Retina (tissue), 1 donor: ENCODE measurements around the gene DNAJC10.

Experiments used
- DNase-seq: peaks from one replicate; pipeline ENCODE4 v3.0.0-alpha.2; 2016

The DNAJC10 gene

DNA sequence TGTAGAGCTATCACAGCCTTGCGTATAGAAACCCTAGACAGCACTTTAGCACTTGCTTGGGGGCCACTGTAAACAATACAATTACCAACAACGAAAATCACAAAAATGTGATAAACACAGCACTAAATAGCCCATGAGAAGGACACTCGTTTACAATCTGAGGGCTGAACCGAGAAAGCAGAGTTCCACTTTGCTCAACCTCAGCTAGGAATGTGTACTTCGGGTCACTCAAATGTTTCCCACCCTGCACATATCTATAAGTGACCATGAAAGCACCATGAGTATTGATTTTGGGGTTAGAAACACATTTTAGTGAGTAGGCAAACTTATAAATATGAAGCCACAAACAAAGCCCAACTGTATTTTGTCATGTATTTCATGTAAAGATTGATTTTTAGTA lies 88.1 kb downstream of the DNAJC10 start:
- DNase-seq = no peak

DNA sequence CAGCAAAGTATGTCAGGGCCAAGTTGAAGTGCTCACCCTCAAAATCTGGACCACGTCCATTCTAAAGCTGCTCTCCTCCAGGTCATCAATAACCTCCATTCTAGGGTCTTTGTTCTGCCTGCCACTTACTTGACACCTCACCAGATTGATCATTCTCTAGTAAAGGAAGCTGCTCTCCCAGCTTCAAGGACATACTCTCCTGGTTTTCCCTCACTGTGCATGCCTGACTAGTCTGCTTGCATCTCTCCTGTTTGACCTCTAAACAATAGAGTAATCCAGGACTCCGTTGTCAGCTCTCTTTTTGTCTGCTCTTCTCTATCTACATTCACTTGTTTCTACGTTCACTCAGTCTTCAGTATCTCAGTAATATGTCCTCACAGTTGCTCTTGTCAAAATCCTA lies 91.3 kb downstream of the DNAJC10 start:
- DNase-seq = no peak

DNA sequence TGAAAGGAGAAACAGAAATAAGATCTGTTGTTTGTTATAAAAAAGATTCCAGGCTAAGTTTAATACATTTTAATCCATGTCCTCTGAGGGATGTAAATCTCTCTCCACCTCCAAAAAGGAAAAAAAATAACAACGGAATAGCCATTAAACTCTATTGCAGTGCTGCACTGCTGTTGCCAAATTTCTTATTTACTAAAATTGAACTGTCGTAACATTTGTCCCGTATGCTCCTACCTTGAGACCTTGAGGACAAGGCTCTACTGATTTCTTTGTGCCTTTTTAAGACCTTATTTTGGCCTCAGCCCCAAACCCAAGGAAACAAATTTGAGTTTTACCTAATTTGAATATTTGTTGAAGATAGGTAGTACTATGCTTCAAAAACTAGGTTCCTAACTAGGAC lies 94.0 kb downstream of the DNAJC10 start:
- no peak for DNase-seq

DNA sequence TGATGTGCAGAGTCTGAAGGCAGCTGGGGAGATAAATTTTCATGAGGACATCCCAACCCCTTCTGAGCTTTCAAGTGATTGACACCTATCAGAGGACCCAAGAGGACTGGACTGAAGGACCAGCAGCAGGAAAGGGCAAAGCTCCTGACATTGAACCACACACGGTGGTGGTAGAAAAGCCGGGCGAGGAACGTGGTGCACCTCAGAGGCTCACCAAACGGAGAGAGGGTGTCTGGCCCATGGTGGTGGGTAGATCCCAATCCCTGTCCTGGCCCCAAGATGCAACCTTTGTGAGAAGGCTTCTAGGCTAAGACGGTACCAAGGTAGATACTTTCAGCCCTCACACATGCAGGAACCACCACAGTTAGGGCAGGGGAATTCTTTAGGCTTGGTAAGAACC lies 98.3 kb downstream of the DNAJC10 start:
- no peak for DNase-seq

DNA sequence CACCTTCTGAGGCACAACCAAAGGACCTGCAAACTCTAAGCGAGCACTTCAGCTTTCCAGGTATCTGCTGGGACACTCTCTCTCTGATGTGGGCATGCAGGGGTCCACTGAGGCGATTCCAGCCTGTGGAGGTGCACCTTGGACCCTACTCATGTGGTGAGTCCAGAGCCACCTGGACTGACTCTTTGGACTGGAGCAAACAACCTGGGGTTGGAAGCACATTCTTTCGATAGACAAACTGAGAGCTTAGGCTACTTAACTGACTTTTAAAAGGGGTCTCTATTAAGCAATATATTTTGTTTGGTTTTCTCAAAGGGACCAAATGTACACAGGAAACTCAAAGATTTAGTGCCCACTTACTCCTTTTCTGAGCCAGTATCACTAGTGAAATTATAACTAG lies 98.7 kb downstream of the DNAJC10 start:
- DNase-seq = no peak

DNA sequence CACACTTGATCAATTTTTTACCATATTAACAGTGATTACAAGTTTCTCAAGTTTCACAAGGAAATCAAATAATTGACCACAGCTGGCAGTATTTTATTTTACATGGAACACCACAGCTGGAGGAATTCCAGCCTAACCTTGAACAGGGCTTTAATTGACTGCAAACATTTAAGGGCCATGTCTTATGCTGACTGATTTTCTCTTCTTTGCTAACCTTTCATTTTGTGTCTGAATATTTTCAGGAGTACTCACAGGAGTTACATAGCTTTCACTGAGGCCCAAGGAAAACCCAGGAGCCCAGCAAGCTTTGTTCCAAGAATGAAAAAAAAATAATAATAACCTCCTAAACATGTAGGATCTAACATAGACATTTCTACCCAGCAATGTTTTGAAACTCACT lies 100.8 kb downstream of the DNAJC10 start:
- DNase-seq = no peak

DNA sequence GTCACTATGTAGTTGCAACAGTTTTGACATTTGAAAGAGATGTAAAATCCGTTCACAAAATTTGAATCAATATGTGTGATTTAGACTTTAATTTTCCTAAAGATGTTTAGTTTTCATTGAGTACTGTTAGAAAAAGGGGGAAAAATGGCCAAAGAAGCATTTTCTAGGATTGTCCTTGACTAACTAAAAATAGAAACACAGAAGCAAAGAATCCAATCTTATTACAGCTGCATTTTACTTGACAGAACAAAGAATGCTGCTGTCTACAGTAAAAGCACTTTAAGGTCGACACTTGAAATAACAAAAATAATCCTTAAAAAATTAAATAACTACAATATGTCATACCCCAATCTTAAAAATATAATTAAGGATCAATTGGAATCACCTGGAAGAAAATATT lies 101.5 kb downstream of the DNAJC10 start:
- DNase-seq = no peak

DNA sequence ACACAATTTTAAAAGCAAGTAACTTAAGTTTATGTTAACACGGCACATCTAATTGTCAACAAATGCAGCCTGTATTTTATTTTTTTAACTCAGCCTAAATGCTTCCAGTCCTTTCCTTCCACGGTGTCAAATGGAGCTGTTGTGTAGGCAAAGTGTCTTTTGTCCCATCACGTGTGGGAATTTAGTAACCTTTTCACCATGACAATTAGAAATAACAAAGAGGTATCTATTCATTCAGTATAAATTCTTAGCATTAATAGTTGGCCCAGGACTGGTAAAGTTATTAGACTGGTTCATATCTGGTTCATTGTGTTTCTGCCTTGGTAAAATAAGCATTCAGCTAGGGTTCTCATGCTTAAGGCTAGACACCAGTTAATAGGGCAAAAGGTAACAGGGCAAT lies 102.4 kb downstream of the DNAJC10 start:
- DNase-seq = peak; percentile 11

DNA sequence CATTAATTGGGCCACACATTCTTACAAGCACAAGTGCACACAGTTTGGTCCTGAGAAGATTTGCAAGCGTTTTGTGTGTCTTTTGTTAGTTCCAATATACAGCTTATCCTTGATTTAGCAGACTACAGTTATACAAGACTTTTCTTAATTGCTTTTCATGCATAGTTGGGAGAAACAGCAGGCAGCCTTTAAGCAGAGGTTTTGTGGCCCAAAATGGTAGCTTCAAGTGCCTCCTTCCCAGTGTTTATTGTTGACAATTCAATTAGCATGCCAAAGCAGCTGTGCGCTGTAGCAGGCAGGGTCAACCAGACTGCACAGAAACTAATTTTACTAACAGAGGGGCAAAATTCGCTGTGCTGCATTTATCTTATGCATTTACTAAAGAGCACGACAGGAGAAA lies 102.9 kb downstream of the DNAJC10 start:
- peak; percentile 43 for DNase-seq

DNA sequence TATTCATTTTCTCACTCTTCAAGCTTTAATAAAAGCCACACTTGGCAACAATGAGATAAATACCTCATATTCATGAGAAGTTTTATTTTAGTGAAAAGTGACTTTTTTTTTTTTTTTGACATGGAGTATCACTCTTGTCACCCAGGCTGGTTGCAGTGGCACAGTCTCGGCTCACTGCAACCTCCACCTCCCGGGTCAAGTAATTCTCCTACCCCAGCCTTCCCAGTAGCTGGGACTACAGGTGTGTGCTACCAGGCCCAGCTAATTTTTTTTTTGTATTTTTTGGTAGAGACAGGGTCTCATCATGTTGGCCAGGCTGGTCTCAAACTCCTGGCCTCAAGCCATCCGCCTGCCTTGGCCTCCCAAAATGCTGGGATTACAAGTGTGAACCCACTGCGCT lies 103.4 kb downstream of the DNAJC10 start:
- no peak for DNase-seq

DNA sequence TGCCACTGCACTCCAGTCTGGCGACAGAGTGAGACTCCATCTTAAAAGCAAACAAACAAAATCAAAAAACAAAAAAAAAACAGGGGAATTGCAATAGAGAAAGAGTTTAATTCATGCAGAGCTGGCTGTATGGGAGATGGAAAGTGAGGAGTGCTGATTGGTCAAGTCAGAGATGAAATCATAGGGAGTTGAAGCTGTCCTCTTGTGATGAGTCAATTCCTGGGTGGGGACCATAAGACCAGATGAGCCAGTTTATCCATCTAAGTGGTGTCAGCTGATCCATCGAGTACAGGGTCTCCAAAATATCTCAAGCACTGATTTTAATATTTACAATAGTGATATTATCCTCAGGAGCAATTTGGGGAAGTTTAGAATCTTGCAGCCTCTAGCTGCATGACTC lies 105.1 kb downstream of the DNAJC10 start:
- no peak for DNase-seq

DNA sequence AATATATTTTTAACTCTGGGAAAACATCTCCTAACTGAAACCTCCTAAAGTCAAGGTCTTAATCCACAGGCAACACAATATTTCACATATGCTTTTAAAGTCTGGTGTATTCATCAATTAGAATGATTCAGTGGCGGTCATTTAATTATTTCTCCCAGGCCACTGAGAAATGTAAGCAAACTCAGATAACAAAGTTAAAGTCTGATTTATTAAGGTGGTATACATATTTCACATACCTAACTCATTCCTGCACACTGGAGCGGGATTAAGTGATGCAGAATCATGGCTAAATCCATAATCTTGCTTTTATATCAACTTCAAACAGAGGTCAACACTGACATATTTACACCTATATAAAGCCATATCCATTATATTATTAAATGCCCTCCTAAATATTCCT lies 106.7 kb downstream of the DNAJC10 start:
- no peak for DNase-seq

DNA sequence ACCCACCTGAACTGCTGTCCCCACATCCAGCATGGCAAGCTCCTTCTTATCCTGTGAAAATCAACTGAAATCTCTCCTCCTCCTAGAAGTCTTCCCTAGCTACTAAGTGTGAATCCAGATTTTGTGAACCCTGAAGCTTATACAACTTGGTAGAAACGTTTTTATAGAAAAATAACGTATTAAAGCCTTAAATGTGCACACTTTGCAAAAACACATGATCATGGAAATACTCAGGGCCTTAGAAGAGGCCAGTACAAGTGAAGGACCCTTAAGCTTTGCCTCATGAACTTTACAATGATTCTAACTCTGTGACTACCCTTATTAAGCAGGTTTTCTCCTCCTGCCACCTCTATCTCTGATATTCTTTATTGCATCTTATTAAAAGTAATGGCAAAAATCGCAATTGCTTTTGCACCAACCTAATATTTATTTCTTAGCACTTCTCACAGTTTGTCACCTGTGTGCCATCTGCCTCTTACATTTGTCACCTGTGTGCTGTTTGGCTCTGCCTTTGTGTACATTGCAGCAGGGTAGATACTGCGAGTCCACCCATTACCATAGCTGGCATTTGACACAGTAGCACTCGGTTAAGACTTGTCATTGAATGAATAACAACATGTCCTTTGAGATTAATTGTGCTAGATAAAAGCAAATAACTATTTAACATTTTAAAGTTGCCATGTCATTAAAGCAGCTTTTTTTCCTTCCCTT lies 108.2 kb downstream of the DNAJC10 start:
- DNase-seq = no peak

DNA sequence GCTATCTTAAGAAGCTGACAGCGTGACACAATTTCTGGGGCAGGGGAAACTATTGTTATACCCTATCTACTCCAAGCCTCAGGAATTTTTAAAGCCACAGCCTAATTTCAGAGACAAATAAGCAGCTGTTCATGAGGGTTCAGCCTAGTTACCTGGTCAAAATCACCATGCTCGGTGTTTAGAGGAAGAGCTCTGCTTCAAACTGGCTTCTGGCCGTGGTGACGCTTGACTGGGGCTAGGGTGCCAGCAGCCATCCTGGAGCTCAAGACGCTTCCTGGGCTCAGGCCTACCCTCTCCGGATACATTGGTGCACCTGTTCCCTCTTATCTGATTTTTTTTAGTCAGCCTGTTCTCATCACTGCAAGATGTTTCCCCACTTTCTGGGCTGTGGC lies 108.7 kb downstream of the DNAJC10 start:
- DNase-seq = no peak

DNA sequence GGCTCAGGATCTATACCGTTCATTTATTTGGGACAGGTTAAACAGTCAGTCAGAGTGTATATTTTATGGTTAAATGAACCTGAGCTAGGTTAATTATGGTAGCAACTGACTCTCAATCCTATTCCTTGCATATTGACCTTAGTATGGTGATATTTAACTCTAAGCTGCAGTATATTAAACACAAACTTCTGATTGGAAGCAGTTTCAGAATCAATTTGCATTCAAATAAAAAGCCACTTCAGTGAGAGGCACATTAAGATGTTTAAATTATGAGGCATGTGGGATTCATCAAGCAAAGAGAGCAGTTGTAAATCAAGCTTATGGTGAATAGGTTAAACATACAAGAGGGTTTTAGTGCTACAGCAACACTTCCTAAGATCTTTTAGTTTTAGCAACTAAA lies 110.0 kb downstream of the DNAJC10 start:
- DNase-seq = no peak

DNA sequence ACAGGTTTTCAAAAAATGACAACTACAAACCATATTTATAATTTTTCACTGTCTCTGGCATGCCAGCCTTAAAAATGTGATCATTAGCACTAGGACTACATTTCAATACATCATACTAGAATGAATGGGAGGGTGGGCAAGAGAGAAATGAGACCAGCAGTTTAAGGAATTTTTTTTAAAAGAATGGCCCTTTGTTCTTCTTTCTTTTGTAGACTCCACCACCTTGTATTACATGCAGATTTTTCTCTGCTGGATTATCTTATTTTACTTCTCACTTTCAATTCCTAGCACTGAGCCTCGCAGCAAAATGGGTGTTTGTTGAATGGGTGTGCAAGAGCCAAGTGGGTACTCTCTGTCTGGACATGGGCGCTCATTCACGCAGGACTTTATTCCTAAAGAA lies 110.4 kb downstream of the DNAJC10 start:
- DNase-seq = no peak

DNA sequence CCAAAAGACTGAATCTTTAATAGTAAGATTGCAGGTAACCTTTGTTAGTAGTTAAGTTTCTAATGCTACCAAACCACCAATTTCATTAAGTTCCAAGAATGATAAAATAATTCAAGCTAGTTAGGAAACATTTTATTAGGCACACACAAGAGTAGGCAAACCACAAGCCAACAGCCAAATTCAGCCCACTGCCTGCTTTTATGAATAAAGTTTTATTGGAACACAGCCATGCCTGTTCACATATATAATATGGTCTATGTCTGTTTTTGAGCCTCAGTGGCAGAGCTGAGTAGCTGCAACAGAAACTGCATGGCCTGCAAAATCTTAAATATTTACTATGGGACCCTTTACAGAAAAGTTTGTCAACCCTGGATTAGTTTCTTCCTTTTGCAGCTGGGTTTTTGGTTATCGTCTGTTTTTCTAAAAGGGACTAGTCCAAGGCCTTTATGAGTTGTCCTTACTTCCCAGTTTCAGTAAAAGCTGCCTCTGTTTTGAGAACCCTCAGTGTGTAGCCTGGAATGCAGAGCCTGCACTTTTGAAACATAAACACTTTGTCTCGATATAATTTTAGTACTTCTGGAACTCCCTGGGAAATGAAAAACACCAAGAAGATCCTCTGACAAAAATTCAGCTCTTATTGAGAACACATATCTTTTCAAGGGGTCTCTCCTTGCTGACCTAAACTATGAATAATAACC lies 111.3 kb downstream of the DNAJC10 start:
- DNase-seq = no peak

DNA sequence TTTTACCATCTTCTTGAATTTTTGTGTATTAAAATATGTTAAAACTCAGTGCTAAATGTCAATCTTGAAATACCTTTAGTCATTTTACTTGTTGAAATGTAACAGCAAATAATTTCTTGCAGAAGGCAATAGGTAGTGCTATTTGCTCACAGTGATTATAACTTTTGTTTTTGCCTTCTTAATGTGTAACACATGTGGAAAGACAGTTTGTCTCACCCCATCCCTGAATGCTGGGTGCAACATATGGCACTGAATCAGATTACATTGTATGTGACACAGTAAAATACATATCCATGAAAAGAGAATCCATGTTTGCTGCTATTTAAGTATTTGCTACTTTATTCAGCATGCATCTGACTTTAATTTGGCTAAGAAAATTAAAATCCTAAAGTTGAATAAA lies 115.0 kb downstream of the DNAJC10 start:
- no peak for DNase-seq

DNA sequence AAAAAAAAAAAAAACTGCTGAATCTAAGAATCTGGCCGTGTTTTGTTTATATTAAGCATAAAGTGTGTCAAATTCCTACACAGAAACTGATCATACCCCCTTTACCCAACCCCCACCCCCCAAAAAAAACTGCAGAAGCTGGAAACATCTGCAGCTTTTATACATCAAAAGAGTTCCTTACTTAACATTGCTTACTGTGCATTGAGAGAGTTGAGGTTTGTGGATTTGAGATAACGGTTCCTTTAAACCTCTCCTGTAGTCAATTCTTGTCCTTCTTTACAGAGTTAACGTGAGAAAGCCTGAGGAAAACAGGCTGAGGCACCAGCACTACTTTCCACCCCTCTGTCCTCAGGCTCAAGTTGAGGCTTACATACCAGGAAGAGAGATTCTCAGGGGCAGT lies 115.9 kb downstream of the DNAJC10 start:
- no peak for DNase-seq

DNA sequence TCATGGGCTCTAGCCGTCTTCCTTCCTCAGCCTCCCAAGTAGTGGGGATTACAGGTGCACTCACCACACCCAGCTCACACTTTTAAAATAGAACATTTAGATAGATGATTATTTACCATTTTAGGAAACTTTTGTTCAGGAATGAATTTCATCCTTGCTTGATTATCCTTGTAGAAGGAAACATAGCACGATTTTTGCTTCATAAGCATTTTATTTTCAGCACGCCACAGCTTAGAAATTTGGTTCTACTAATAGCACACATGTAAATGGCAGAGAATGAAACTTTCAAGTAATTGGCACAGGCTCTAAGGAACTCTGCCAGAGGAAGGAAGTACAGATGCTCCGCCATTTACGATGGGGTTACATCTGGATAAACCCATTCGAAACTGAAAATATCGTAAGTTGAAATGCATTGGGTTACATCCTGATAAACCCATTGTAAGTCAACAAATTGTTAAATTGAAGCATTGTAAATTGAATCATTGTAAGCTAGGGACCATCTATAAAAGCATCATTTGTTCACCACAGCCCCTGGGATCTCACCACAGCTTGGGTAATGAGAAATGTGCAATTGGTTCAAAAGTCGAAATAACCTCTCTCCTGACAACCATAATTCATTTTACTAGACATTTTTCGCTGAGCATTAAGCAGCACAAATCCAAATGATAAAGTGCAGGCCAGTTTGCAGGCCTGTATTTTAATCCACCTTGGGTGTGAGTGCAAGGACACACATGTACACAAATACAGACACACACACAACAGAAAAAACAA lies 117.2 kb downstream of the DNAJC10 start:
- no peak for DNase-seq

DNA sequence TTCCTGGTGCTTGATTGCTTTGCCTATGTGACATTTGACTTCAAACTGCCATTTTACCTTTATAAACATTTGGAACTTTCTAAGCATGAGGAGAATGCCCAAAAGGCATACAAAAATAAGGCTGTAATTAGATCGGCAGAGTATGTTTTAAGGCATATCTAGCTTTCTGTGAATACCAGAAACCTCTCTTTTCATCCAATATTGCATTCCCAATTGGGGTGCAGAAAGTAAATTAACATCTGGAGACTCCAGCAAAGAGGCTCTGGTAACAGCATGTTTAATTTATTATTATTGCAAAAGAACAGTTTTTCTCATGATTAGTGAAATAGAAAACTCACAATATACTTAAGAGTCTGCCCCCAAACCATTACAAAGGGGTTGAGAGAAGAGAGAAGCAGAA lies 118.2 kb downstream of the DNAJC10 start:
- DNase-seq = no peak

DNA sequence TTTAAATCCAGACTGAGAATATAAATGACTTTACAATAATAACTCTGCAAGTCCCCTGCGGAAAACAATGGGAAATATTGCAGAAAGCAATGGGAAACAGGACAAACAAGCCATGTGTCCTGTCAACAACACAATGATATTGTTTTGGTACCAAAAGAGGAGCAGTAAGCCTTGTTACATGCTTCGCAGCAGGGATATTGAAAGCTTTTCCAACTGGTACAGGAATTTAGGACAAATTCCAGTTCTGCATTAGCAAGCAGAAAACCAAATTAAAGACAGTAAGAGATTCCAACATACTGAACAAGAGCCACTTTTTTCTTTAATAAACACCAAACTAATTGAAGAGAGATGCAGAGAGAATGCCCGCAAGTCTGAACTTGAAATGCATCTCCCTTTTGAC lies 120.4 kb downstream of the DNAJC10 start:
- DNase-seq = no peak
